Keratinocyte (primary cell): ENCODE data around the gene LCP2.

Source experiments
- EZH2 ChIP-seq: IDR thresholded peaks from one replicate; pipeline ENCODE4 v1.6.1; 2012; ENCODE audit warnings: inconsistent platforms, mild to moderate bottlenecking, low read length, moderate library complexity
- TF ChIP-seq, protein P1 (sequence below), 3 experiments: IDR thresholded peaks in 1 of 3; conservative IDR thresholded peaks in 1 of 3; optimal IDR thresholded peaks in 1 of 3; 2 replicates in 2 of 3; 3 replicates in 1 of 3; pipeline versions ENCODE3 to v1.5.1; 2011; ENCODE audit warnings: low read length in 3 of 3, mild to moderate bottlenecking in 3 of 3, moderate library complexity in 2 of 3, control low read depth in 1 of 3, inconsistent platforms in 1 of 3; ENCODE audit not compliant: insufficient read depth in 2 of 3; ENCODE audit errors: extremely low read depth in 1 of 3

DNA sequence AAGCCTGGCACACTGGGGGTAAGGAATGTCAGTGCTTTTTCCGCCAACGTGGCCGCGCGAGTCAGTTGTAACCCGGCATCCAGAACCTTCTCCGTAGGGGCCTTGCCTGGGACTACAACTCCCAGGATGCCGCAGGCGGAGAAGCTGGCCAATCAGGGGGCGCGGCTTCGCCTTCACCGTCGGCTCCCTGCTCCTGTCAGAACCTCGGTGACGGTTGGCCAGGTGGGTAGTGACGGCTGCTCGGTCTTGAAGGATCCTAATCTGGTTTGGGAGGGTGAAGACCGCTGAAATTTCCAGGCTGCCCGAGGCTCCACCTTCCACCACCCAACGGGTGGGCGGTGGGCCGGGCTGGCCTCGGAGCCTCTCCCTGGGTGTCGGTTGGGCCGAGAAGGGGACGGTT, 64.8 kb downstream of the LCP2 start, which contains the start of gene C5orf58:
- TF ChIP-seq, protein P1, sequence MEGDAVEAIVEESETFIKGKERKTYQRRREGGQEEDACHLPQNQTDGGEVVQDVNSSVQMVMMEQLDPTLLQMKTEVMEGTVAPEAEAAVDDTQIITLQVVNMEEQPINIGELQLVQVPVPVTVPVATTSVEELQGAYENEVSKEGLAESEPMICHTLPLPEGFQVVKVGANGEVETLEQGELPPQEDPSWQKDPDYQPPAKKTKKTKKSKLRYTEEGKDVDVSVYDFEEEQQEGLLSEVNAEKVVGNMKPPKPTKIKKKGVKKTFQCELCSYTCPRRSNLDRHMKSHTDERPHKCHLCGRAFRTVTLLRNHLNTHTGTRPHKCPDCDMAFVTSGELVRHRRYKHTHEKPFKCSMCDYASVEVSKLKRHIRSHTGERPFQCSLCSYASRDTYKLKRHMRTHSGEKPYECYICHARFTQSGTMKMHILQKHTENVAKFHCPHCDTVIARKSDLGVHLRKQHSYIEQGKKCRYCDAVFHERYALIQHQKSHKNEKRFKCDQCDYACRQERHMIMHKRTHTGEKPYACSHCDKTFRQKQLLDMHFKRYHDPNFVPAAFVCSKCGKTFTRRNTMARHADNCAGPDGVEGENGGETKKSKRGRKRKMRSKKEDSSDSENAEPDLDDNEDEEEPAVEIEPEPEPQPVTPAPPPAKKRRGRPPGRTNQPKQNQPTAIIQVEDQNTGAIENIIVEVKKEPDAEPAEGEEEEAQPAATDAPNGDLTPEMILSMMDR (optimal IDR thresholded peaks at IDR 0.05 in 1 of 3, IDR thresholded peaks at IDR 0.05 in 1 of 3, conservative IDR thresholded peaks at IDR 0.05 in 1 of 3; ENCODE audit: extremely low read depth in 1 of 3, insufficient read depth in 2 of 3, low read length in 3 of 3), result no peak
- no peak for TF ChIP-seq EZH2
